ENCODE results near the gene GNB1.

The GNB1 gene

GRCh38 chr1:1921459-1921862, 30.6 kb upstream of the GNB1 start:
- 94% methylated on average over 6 of the region's 6 CpGs for WGBS
- no peaks in the 10 kb centered on the region for H3K4me1 ChIP-seq (ENCODE audit: insufficient read depth, low read length)
- H3K4me3 ChIP-seq (ENCODE audit: low read length): no peak overlapping the region
- H3K27ac ChIP-seq (ENCODE audit: low read depth, low read length): no peak overlapping the region
- H3K27me3 ChIP-seq (ENCODE audit: insufficient read depth, low read length): peaks cover 13% of the 10 kb centered on the region; the same call in 1 of the 2 replicates
- no peak overlapping the region for H3K9ac ChIP-seq (ENCODE audit: low read depth, low read length)
- no peaks in the 10 kb centered on the region for H3K9me3 ChIP-seq (ENCODE audit: insufficient read depth, low read depth, low read length)
- no peaks in the 10 kb centered on the region for H3K36me3 ChIP-seq (ENCODE audit: insufficient read depth, low read length)

- WGBS: 91% methylated on average over 27 of the region's 27 CpGs
- Histone ChIP-seq H3K9ac (ENCODE audit: low read depth, low read length) (no peak overlapping the region), H3K9me3 (ENCODE audit: insufficient read depth, low read depth, low read length) (no peaks in the 10 kb centered on the region), H3K36me3 (ENCODE audit: insufficient read depth, low read length) (no peaks in the 10 kb centered on the region), H3K27me3 (ENCODE audit: insufficient read depth, low read length) (peaks cover 13% of the 10 kb centered on the region; the same call in 1 of the 2 replicates), H3K4me3 (ENCODE audit: low read length) (no peak overlapping the region), H3K27ac (ENCODE audit: low read depth, low read length) (no peak overlapping the region), H3K4me1 (ENCODE audit: insufficient read depth, low read length) (no peaks in the 10 kb centered on the region)
Observed at GRCh38 chr1:1920608-1921458, 29.9 kb upstream of the GNB1 start.

DNA sequence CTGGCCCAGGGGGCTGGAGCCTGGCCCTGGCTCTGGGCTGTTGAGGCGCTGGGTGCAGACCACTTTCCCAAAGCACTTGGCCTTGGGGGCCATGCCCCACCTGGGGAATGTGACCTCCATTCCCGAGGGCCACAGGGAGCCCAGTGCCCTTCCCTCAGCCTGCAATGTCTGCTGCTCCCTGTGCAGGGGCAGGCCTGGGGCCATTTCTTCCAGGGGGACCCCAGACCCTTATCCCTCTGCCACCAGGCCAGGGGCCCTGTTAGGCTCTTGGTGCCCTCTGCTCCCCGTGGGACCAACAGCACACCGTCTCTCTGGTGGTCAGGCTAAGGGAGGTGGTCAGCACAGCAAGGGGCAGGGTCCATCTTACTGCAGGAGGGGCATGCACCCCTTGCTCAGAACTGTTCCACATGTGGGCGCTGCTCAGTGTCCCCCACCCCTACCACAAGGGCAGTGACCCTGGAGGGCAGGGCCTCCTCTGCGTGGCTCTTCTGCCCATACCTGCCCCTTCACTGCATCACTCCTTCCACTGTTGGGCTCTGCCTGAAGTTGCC, 29.2 kb upstream of the GNB1 start:
- Histone ChIP-seq H3K9me3 (ENCODE audit: insufficient read depth, low read depth, low read length) (no peaks in the 10 kb centered on the region), H3K4me3 (ENCODE audit: low read length) (peak overlapping the region; percentile 42; the same call in 1 of the 2 replicates), H3K9ac (ENCODE audit: low read depth, low read length) (no peak overlapping the region), H3K36me3 (ENCODE audit: insufficient read depth, low read length) (no peaks in the 10 kb centered on the region), H3K4me1 (ENCODE audit: insufficient read depth, low read length) (no peaks in the 10 kb centered on the region), H3K27ac (ENCODE audit: low read depth, low read length) (no peak overlapping the region), H3K27me3 (ENCODE audit: insufficient read depth, low read length) (peaks cover 13% of the 10 kb centered on the region; the same call in 1 of the 2 replicates)
- WGBS: 90% methylated on average over 6 of the region's 6 CpGs

DNA sequence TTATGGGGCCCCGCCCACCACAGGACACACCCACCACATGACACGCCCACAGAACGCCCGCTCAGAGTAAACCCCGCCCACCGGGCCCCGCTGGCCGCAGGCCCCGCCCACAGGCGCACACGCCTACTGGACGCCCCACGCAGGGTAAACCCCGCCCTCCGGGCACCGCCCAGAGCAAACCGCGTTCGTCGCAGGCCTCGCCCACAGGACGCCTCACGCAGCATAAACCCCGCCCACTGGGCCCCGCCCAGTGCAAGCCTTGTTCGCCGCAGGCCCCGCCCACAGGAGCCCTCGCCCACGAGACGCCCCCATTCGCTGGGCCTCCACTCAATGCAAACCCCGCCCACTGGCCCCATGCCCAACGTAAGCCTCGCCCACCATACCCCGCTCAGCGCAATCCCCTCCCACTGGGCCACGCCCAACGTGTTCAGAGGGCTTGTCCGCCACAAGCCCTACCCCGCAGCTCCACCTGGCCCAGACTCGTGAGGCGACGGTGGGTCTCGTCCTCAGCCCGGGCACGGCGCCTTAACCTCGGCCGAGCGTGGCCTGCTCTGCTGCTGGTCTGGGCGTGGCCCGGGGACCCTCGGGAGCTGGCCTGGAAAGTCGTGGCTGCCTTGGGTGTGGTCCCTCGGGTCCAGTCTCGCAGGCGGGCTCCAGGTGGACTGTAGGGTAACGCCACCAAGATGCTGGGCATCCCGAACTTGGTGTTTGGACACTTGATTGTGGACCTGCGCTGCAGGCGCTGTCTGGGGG, 28.6 kb upstream of the GNB1 start:
- peaks cover 13% of the 10 kb centered on the region; the same call in 1 of the 2 replicates for H3K27me3 ChIP-seq (ENCODE audit: insufficient read depth, low read length)
- H3K36me3 ChIP-seq (ENCODE audit: insufficient read depth, low read length): no peaks in the 10 kb centered on the region
- peak overlapping the region; percentile 61 for H3K4me3 ChIP-seq (ENCODE audit: low read length)
- H3K9ac ChIP-seq (ENCODE audit: low read depth, low read length): 0 out of 2 replicates have a peak overlapping the region, but pooled peaks have one; percentile 32
- H3K4me1 ChIP-seq (ENCODE audit: insufficient read depth, low read length): no peaks in the 10 kb centered on the region
- no peaks in the 10 kb centered on the region for H3K9me3 ChIP-seq (ENCODE audit: insufficient read depth, low read depth, low read length)
- 9% methylated on average over 62 of the region's 62 CpGs for WGBS
- H3K27ac ChIP-seq (ENCODE audit: low read depth, low read length): peak overlapping the region; percentile 72; the same call in 1 of the 2 replicates

- Histone ChIP-seq H3K27me3 (ENCODE audit: insufficient read depth, low read length) (peaks cover 13% of the 10 kb centered on the region; the same call in 1 of the 2 replicates), H3K9me3 (ENCODE audit: insufficient read depth, low read depth, low read length) (no peaks in the 10 kb centered on the region), H3K36me3 (ENCODE audit: insufficient read depth, low read length) (no peaks in the 10 kb centered on the region), H3K9ac (ENCODE audit: low read depth, low read length) (peak within 1 kb of the TSS; percentile 70), H3K4me3 (ENCODE audit: low read length) (peak within 1 kb of the TSS; percentile 61), H3K4me1 (ENCODE audit: insufficient read depth, low read length) (no peaks in the 10 kb centered on the region), H3K27ac (ENCODE audit: low read depth, low read length) (peak within 1 kb of the TSS; percentile 72; the same call in 1 of the 2 replicates)
- under 1% methylated on average over 44 of the region's 44 CpGs for WGBS
Observed at GRCh38 chr1:1918901-1919303, 28.0 kb upstream of the GNB1 start, which contains the start of gene TMEM52. TSS of gene TMEM52 (minus strand) at chr1:1919279. CDS start at chr1:1919265, 14 bp downstream.

- WGBS: 43% methylated on average over 46 of the region's 46 CpGs
- H3K4me3 ChIP-seq (ENCODE audit: low read length): peak overlapping the region; percentile 61
- no peaks in the 10 kb centered on the region for H3K36me3 ChIP-seq (ENCODE audit: insufficient read depth, low read length)
- H3K27ac ChIP-seq (ENCODE audit: low read depth, low read length): peak overlapping the region; percentile 72; the same call in 1 of the 2 replicates
- peak overlapping the region; percentile 70 for H3K9ac ChIP-seq (ENCODE audit: low read depth, low read length)
- H3K4me1 ChIP-seq (ENCODE audit: insufficient read depth, low read length): no peaks in the 10 kb centered on the region
- peaks cover 13% of the 10 kb centered on the region; the same call in 1 of the 2 replicates for H3K27me3 ChIP-seq (ENCODE audit: insufficient read depth, low read length)
- H3K9me3 ChIP-seq (ENCODE audit: insufficient read depth, low read depth, low read length): no peaks in the 10 kb centered on the region
Observed at GRCh38 chr1:1917995-1918900, 27.4 kb upstream of the GNB1 start.

GRCh38 chr1:1917304-1917976, 26.6 kb upstream of the GNB1 start:
- 0 out of 2 replicates have a peak overlapping the region, but pooled peaks have one; percentile 61 for H3K4me3 ChIP-seq (ENCODE audit: low read length)
- peaks cover 13% of the 10 kb centered on the region; the same call in 1 of the 2 replicates for H3K27me3 ChIP-seq (ENCODE audit: insufficient read depth, low read length)
- no peaks in the 10 kb centered on the region for H3K9me3 ChIP-seq (ENCODE audit: insufficient read depth, low read depth, low read length)
- 92% methylated on average over 14 of the region's 14 CpGs for WGBS
- no peak overlapping the region for H3K27ac ChIP-seq (ENCODE audit: low read depth, low read length)
- no peaks in the 10 kb centered on the region for H3K4me1 ChIP-seq (ENCODE audit: insufficient read depth, low read length)
- no peaks in the 10 kb centered on the region for H3K36me3 ChIP-seq (ENCODE audit: insufficient read depth, low read length)
- no peak overlapping the region for H3K9ac ChIP-seq (ENCODE audit: low read depth, low read length)

- Histone ChIP-seq H3K27me3 (ENCODE audit: insufficient read depth, low read length) (peaks cover 13% of the 10 kb centered on the region; the same call in 1 of the 2 replicates), H3K36me3 (ENCODE audit: insufficient read depth, low read length) (no peaks in the 10 kb centered on the region), H3K27ac (ENCODE audit: low read depth, low read length) (no peak overlapping the region), H3K4me1 (ENCODE audit: insufficient read depth, low read length) (no peaks in the 10 kb centered on the region), H3K4me3 (ENCODE audit: low read length) (no peak overlapping the region), H3K9me3 (ENCODE audit: insufficient read depth, low read depth, low read length) (no peaks in the 10 kb centered on the region), H3K9ac (ENCODE audit: low read depth, low read length) (no peak overlapping the region)
- 89% methylated on average over 19 of the region's 19 CpGs for WGBS
Observed at GRCh38 chr1:1916851-1917251, 26.0 kb upstream of the GNB1 start.

GRCh38 chr1:1915911-1916840, 25.3 kb upstream of the GNB1 start:
- no peaks in the 10 kb centered on the region for H3K36me3 ChIP-seq (ENCODE audit: insufficient read depth, low read length)
- peaks cover 13% of the 10 kb centered on the region; the same call in 1 of the 2 replicates for H3K27me3 ChIP-seq (ENCODE audit: insufficient read depth, low read length)
- H3K4me1 ChIP-seq (ENCODE audit: insufficient read depth, low read length): no peaks in the 10 kb centered on the region
- no peak overlapping the region for H3K4me3 ChIP-seq (ENCODE audit: low read length)
- H3K9ac ChIP-seq (ENCODE audit: low read depth, low read length): no peak overlapping the region
- no peak overlapping the region for H3K27ac ChIP-seq (ENCODE audit: low read depth, low read length)
- no peaks in the 10 kb centered on the region for H3K9me3 ChIP-seq (ENCODE audit: insufficient read depth, low read depth, low read length)
- WGBS: 91% methylated on average over 23 of the region's 23 CpGs
